Tibial artery (tissue), 4 donors: ENCODE results near the gene TMEM120B.

ENCODE experiments used
- DNase-seq, 2 donors: peaks; one replicate each; pipeline ENCODE4 v3.0.0-alpha.2; 2019
- H3K27ac ChIP-seq, 2 donors: fragments of 200-600 bp; sonication (generic) in 1 of 2; 1 replicate in 1 of 2; 2 replicates in 1 of 2; pipeline ENCODE4 v1.5.1; 2018 to 2019; ENCODE audit warnings: mild to moderate bottlenecking in 1 of 2
- H3K27me3 ChIP-seq, 2 donors: fragments of 200-600 bp; sonication (generic) in 1 of 2; one replicate each; pipeline versions ENCODE4 v1.5.1 to v1.6.0; 2016 to 2019
- H3K36me3 ChIP-seq, 3 donors: fragments of 200-600 bp; sonication (generic) in 2 of 3; one replicate each; pipeline ENCODE4 v1.5.1; 2016 to 2019; ENCODE audit warnings: mild to moderate bottlenecking in 2 of 3
- H3K4me1 ChIP-seq, 4 donors: fragments of 200-600 bp; sonication (generic) in 2 of 4; 1 replicate in 3 of 4; 2 replicates in 1 of 4; pipeline ENCODE4 v1.5.1; 2016 to 2019
- H3K4me3 ChIP-seq, 2 donors: fragments of 200-600 bp; sonication (generic) in 1 of 2; 1 replicate in 1 of 2; 2 replicates in 1 of 2; pipeline ENCODE4 v1.5.1; 2018 to 2019; ENCODE audit warnings: mild to moderate bottlenecking in 2 of 2
- H3K9me3 ChIP-seq, 3 donors: fragments of 200-600 bp; sonication (generic) in 1 of 3; one replicate each; pipeline ENCODE4 v1.5.1; 2016 to 2019
- intact Hi-C: fragments of 100-400 bp; cut with DNase I; formaldehyde crosslinking; loops from one replicate; pipeline ENCODE4 v1.15.0; 2023; ENCODE audit warnings: low total_unique reads
- TF ChIP-seq, protein P1 (sequence below), 2 experiments: fragments of 200-600 bp in 1 of 2; fragments of 450-650 bp in 1 of 2; IDR thresholded peaks; one replicate each; pipeline ENCODE4 v1.5.1; 2017 to 2019; ENCODE audit warnings: antibody characterized with exemption in 2 of 2, mild to moderate bottlenecking in 1 of 2, moderate library complexity in 1 of 2

TMEM120B gene

DNA sequence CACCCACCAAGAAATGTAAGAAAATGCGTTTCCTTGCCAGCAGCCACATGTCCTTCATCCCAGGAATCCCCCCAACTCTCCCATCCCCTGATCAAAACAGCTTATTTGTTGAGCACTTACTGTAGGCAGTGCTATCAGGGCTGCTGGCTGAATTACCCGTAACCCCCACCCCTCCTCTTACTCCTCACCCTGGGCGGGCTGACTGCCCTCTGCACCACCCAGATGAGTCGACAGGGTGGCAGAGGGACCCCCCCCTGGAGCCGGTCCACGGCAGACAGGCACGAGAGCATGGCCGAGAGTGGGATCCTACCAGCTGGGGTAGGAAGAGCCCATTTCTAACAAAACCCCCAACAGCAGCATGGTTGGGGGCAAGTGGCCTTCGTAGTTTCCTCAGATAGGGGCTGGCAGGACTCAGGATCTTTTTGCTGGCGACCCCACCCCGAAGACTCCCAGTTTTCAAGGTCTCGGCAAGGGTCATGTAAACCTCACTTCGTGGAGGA lies 82.0 kb downstream of the TMEM120B start:
- Histone ChIP-seq H3K9me3 (no peaks in the 10 kb centered on the region), H3K4me1 (peaks cover 0 to 64% (median 58%) of the 10 kb centered on the region in 4 donors), H3K36me3 (peaks cover 0 to 18% (median 4%) of the 10 kb centered on the region in 3 donors), H3K4me3 (peak overlapping the region; percentile 28 to 56), H3K27me3 (no peaks in the 10 kb centered on the region), H3K27ac (peak overlapping the region; percentile 100)
- DNase-seq = no peak
- TF ChIP-seq, protein P1, sequence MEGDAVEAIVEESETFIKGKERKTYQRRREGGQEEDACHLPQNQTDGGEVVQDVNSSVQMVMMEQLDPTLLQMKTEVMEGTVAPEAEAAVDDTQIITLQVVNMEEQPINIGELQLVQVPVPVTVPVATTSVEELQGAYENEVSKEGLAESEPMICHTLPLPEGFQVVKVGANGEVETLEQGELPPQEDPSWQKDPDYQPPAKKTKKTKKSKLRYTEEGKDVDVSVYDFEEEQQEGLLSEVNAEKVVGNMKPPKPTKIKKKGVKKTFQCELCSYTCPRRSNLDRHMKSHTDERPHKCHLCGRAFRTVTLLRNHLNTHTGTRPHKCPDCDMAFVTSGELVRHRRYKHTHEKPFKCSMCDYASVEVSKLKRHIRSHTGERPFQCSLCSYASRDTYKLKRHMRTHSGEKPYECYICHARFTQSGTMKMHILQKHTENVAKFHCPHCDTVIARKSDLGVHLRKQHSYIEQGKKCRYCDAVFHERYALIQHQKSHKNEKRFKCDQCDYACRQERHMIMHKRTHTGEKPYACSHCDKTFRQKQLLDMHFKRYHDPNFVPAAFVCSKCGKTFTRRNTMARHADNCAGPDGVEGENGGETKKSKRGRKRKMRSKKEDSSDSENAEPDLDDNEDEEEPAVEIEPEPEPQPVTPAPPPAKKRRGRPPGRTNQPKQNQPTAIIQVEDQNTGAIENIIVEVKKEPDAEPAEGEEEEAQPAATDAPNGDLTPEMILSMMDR (IDR thresholded peaks at IDR 0.05) = no peak
- intact Hi-C loops = loop anchor here (1.0 to 5.0 kb wide), 3 partner anchors 18 to 97 kb away; partner anchors contain the start of gene PSMD9

DNA sequence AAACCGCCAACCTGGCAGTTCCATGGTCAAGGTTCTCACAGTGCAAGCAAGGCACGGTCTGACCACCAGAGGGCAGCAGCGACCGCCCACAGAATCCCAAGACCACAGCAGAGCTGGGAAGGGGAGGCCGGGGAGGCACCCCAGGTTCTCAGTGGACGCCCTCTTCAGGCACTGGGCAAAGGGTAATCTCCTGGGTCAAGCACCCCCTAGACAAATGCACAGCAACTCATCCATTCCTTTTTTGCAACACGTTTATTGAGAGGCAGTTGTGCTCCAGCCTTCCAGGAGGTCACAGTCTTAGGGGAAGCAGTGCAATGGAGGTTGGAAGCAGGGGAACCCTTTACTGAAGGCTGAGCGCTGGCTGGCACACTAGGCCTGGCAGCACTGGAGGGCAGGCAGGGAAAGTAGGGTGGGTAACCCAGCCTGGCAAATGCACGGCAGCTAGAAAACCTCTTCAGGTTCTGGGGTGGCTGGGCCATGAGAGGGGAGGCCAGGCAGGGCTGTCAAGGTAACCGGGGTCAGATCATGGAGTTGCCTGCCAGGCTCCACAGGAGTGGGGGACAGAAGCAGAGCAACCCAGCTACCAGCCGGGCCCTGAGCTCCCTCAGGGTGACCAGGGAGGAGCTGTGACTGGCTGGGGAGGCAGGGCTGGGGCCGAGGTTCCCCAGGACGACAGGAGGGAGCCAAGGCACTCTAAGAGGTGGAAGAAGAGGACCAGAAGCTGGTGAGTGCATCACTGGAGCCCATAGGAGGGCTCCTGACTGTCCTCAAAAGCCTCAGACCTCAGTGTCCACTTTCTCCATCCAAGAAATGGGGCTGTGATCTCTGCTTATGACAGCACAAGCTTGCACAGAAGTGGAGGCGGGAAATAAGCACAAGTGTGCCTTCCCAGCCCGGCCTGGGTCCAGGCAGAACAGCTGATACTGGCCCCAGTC lies 82.7 kb downstream of the TMEM120B start:
- TF ChIP-seq, protein P1 (IDR thresholded peaks at IDR 0.05) = peak; percentile 94 to 97
- Histone ChIP-seq H3K27me3 (no peaks in the 10 kb centered on the region), H3K4me1 (peaks cover 0 to 66% (median 58%) of the 10 kb centered on the region in 4 donors), H3K36me3 (peaks cover 0 to 18% (median 4%) of the 10 kb centered on the region in 3 donors), H3K27ac (peak overlapping the region; percentile 100), H3K9me3 (no peaks in the 10 kb centered on the region), H3K4me3 (peak overlapping the region; percentile 28 to 56)
- peak; percentile 90 to 93 for DNase-seq
- intact Hi-C loops = no loop called here

DNA sequence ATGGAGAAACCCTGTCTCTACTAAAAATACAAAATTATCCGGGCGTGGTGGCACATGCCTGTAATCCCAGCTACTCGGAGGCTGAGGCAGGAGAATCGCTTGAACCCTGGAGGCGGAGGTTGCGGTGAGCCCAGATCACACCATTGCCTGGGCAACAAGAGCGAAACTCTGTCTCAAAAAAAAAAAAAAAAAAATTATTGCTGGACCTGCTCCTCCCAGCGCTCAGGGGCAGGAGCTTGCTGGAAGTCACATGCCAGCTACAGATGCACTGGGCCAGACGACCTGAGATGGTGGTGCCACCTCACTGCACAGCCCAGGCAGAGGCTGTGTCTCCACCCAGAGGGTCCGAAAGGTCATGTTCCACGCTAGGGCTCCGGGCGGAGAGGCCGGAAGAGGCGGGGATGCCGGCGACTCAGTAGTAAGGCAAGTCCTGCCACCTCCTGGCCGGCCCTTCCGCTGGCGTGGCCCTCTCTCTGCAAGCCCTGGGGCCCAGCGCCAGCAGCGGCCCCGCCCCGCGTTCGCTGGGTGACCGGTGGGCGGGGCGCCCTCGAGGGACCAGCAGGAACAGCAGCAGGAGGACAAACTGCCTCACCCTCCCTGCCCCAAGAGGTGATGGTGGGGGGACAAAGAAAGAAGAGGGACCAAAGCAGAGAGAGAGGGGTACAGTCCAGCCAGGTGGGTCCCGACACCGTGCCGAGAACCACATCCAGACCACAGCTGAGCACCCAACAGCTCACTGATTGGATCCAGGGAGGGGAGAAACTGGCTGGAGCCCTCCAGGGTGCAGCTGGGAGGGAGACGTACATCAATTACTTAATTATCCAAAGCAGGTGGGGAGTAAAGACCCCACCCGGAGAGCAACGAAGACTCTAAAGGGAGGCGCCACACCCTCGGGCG lies 84.6 kb downstream of the TMEM120B start:
- peaks cover 0 to 66% (median 58%) of the 10 kb centered on the region in 4 donors for H3K4me1 ChIP-seq

DNA sequence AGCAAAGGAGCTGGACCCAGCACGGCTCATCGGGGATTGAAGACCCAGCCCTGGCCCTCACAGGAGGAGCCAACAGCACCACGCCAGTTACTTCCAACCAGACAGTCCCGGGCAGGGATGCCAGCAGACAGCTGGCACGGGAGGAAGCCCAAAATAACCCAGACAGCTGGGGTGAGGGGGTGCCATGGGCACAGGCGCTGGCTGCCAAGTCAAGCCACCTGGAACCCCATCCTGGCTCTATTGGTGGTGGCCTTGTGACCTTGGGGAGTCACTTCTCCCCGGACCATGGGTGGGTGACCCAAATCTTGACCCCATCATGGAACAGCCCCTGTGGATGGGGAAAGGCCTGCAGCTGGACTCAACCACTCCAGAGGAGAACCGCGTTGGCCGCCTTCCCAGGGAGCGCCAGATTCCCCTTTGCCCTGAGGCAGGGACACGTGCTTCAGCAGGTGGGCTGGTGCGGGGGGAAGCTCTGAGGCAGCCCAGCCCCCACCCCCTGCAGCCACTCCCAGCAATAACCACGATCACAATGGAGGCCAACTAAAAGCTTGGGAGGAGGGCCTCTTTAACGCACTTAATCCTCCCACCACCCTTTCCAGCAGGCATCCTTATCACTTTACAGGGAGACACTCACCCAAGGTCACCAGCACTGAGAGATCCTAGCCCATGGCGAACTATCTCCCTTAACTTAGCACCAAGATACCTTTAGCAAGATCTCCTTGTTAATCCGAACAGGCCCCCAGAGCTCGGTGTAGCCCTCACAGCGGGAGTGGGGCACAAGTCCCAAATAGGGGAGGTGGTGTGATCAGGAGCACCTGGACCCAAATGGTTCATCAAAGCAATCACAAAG lies 85.6 kb downstream of the TMEM120B start:
- H3K36me3 ChIP-seq = peaks cover 0 to 18% (median 4%) of the 10 kb centered on the region in 3 donors
- H3K27ac ChIP-seq = peak overlapping the region; percentile 100
- H3K4me1 ChIP-seq = peaks cover 0 to 62% (median 56%) of the 10 kb centered on the region in 4 donors
- H3K4me3 ChIP-seq = peak overlapping the region; percentile 90 to 91
- intact Hi-C loops = no loop called here
- TF ChIP-seq, protein P1 (IDR thresholded peaks at IDR 0.05) = no peak
- H3K27me3 ChIP-seq = no peaks in the 10 kb centered on the region
- DNase-seq = peak; percentile 63 to 91
- no peaks in the 10 kb centered on the region for H3K9me3 ChIP-seq

More for the DNA sequence above, 84.6 kb downstream of the TMEM120B start:
- peak overlapping the region; percentile 100 for H3K27ac ChIP-seq
- intact Hi-C loops = no loop called here
- peaks cover 0 to 18% (median 4%) of the 10 kb centered on the region in 3 donors for H3K36me3 ChIP-seq
- no peaks in the 10 kb centered on the region for H3K9me3 ChIP-seq
- TF ChIP-seq, protein P1 (IDR thresholded peaks at IDR 0.05) = peak; percentile 23 to 29
- H3K4me3 ChIP-seq = peak overlapping the region; percentile 90 to 91
- no peaks in the 10 kb centered on the region for H3K27me3 ChIP-seq
- DNase-seq = peak; percentile 97 to 99
